GM20000 (cell line): ENCODE data around the gene EGFR.

Experiments used
- DNase-seq: peaks from one replicate; pipeline ENCODE4 v3.0.0; 2012; ENCODE audit warnings: low spot score
- TF ChIP-seq, protein P1 (sequence below): IDR thresholded peaks from 2 replicates; pipeline ENCODE4 v1.5.1; 2012; ENCODE audit warnings: mild to moderate bottlenecking, control low read depth; ENCODE audit errors: extremely low read depth, missing control alignments

Gene EGFR

DNA sequence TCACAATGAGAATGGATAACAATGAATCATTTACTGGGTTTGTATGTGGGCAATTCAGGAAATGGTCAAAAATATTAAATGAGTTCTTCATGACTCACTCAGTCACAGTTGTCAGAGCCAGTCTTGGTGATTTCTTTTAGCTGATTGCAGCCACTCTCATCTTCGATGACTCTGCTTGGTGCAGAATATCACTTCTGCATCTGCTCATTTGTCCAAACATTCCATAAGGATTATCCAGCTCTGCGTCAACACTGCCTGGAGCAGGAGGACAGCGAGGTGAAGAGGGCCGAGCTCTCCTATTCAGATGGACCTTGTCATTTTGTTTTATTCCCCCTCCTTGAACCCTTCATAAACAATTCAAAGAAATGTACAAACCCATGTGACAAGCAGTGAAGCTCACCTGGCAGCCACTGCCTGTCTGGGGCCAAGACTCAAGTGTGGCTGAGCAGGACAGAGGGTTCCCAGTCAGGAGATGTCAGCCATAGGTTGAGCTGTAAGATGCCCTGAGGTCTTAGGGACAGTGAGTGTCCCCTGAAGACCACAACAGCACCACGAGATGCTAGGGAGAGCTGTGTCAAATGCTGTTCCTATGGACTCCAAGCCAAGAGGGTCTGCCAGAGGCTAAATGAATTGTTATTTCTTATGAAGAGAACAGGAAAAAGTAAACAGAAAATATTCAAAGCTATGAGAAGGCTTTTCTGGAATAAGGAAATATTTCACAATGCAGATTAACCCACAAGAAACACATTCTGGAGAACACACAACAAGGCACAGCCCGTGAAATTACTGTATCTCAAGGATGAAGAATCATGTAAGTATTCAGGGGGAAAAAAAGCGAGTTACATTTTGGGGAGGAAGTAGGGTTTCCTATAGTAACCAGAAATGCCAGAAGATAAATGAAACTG lies 33.1 kb upstream of the EGFR start:
- no peak for DNase-seq

DNA sequence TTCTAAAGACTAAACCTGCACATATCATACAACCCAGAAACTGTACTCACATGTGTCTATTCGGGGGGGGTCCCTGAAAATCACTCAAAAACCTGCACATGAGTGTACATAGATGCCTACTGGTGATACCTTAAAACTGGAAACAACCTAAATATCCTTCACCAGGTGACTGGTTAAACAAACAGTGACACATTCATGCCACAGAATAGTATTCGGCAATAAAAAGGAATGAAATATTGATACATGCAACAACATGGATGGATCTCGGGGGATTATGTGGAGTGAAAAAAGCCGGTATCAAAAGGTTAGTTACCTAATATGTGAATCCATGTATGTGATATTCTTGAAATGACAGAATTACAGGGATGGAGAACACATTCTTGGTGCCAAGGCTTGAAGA lies 32.1 kb upstream of the EGFR start:
- DNase-seq: no peak
- TF ChIP-seq, protein P1, sequence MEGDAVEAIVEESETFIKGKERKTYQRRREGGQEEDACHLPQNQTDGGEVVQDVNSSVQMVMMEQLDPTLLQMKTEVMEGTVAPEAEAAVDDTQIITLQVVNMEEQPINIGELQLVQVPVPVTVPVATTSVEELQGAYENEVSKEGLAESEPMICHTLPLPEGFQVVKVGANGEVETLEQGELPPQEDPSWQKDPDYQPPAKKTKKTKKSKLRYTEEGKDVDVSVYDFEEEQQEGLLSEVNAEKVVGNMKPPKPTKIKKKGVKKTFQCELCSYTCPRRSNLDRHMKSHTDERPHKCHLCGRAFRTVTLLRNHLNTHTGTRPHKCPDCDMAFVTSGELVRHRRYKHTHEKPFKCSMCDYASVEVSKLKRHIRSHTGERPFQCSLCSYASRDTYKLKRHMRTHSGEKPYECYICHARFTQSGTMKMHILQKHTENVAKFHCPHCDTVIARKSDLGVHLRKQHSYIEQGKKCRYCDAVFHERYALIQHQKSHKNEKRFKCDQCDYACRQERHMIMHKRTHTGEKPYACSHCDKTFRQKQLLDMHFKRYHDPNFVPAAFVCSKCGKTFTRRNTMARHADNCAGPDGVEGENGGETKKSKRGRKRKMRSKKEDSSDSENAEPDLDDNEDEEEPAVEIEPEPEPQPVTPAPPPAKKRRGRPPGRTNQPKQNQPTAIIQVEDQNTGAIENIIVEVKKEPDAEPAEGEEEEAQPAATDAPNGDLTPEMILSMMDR: no peak

More for the DNA sequence above, 33.1 kb upstream of the EGFR start:
- TF ChIP-seq, protein P1: no peak

DNA sequence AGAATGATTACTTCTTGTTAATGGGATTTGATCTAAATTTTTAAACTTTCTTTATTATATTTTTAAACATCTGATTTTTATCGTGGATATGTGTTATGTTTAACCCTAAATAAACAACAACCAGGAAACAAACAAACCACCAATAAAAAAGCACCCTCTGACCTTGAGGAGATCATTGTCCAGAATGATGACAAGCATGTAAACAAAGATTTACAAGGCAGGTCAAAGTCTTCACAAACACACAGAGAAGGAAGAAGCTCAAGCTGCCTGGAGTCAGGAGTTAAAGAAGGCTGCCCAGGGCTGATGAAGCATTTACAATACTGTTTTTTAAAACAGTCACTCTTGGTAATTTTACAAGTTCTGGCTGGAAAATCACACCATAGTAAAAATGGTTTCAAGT lies 31.0 kb upstream of the EGFR start:
- no peak for DNase-seq
- TF ChIP-seq, protein P1: no peak

DNA sequence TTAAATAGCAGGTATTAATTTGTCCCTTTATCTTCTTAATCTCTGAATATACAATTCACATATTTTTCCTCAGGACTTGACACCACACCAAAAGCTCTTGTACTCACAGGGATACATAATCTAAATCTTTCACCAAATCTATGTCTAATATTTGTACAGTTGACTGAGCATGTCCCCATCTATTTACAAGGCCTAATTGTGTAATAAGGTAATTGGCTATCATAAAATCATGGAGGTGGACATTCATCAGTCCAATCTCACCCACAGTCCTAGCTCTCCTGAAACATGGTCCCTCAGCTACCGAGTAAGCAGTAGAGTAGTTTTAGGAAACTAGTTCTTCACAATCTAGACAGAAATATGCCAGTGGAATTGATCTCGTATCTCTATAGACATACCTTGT lies 30.3 kb upstream of the EGFR start:
- no peak for DNase-seq

DNA sequence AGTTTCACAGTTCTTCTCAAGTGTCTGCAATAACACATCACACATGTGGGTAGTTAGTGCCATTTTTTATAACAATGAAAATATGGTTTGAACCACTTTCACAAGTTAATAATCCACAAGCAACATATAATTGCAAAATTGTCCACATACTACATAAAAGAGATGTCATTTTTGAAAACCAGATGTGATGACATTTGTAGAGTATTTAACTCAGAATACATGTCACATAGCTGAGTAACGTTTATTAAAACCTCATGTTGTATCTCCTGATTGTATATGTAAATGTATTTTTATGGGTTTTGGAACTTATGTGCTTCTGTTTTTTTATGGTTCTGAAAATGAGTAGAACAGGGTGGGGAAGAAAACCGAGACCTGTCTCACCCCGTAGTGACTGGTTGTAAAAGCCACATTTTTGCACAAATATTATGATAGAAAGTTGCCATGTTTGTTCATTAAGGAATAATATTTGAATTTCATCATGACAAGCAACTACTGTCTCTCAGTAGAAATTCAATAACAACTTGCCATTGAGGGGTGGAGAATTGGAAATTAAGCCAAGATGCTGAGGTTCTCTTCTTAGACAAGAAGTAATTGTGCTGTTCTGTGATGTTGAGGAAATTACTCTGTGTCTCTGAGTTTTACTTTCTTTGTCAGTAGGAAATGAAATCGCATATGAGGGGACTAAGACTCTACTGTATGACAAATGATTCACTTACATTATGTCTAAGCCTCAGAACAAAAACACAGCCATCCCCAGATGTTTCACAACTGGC lies 29.2 kb upstream of the EGFR start:
- TF ChIP-seq, protein P1: no peak

More for the DNA sequence above, 30.3 kb upstream of the EGFR start:
- TF ChIP-seq, protein P1: no peak

DNA sequence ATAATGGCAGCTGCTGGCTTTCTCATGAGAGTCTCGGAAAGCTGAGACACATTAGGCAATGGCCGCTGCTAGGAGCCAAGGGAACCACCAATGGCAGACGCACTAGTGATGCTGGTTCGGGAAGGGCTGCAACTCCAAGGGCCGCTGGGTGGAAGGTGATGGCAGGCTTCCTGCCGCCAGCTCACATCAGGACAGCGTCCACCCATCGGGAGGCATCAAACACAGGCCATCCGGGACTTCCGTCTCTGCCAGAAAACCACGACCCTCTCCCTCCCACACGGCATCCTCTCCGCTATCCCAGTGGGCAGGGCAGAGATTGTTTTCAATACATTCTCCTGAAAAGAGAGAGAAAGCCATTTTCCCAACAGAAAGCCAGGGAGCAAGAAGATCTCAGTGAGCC lies 27.5 kb upstream of the EGFR start:
- TF ChIP-seq, protein P1: no peak
- no peak for DNase-seq

More for the DNA sequence above, 29.2 kb upstream of the EGFR start:
- no peak for DNase-seq
